ENCODE results near the gene ACKR3. TPM values are rescaled to one million over a fixed set of nuclear protein-coding genes. Genes with fewer than 3 reads are reported as not detected.

ACKR3 gene
- total RNA-seq, 2 experiments from 2014 or later, result 0.61 to 0.74 TPM

DNA sequence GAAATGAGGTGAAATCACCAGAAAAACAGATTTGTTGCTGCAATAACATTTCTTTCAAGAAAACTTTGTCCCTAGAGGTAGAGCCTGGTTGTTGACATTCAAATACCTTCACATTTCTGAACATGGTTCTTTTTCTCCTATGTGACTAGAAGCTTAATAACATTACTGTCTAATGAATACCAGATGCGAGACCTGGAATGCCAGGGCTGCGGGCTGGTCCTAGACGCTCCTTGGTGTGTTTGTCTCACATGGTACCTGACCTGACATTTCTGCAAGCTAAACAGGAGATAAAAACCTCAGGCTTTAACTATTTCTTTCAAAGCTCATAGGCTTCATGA, 38.5 kb downstream of the ACKR3 start:
- intact Hi-C loops (cut with DNase I, micrococcal nuclease), result no loop called here
- no peaks in the 10 kb centered on the region for H3K4me1 Mint-ChIP-seq (ENCODE audit: low read depth)
- ChIA-PET POLR2A (no interaction called here), CTCF (no interaction called here)
- H3K27ac Mint-ChIP-seq, result no peak overlapping the region
- no peaks in the 10 kb centered on the region for H3K36me3 Mint-ChIP-seq (ENCODE audit: low read depth)
- no peak overlapping the region for H3K27ac ChIP-seq (ENCODE audit: low read depth in 1 of 2, low read length in 2 of 2)
- no peaks in the 10 kb centered on the region for H3K9me3 Mint-ChIP-seq
- DNase-seq (no peak), ATAC-seq (ENCODE audit: poor library complexity) (no peak)
- no peak overlapping the region for H3K4me3 Mint-ChIP-seq
- TF ChIP-seq, protein P1, sequence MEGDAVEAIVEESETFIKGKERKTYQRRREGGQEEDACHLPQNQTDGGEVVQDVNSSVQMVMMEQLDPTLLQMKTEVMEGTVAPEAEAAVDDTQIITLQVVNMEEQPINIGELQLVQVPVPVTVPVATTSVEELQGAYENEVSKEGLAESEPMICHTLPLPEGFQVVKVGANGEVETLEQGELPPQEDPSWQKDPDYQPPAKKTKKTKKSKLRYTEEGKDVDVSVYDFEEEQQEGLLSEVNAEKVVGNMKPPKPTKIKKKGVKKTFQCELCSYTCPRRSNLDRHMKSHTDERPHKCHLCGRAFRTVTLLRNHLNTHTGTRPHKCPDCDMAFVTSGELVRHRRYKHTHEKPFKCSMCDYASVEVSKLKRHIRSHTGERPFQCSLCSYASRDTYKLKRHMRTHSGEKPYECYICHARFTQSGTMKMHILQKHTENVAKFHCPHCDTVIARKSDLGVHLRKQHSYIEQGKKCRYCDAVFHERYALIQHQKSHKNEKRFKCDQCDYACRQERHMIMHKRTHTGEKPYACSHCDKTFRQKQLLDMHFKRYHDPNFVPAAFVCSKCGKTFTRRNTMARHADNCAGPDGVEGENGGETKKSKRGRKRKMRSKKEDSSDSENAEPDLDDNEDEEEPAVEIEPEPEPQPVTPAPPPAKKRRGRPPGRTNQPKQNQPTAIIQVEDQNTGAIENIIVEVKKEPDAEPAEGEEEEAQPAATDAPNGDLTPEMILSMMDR (IDR thresholded peaks at IDR 0.05), result no peak
- no peaks in the 10 kb centered on the region for H3K9me3 ChIP-seq (ENCODE audit: control insufficient read depth in 1 of 2, insufficient read depth in 1 of 2, low read length in 2 of 2)
- H3K27me3 ChIP-seq (ENCODE audit: control insufficient read depth in 1 of 2, insufficient read depth in 2 of 2, low read length in 2 of 2), result no peaks in the 10 kb centered on the region
- H3K4me3 ChIP-seq (ENCODE audit: low read length), result no peak overlapping the region
- H3K36me3 ChIP-seq (ENCODE audit: insufficient read depth, low read length), result no peaks in the 10 kb centered on the region
- peaks cover 2% of the 10 kb centered on the region for H3K4me1 ChIP-seq (ENCODE audit: insufficient read depth, low read length)
- H3K27me3 Mint-ChIP-seq, result peaks cover 39% of the 10 kb centered on the region

DNA sequence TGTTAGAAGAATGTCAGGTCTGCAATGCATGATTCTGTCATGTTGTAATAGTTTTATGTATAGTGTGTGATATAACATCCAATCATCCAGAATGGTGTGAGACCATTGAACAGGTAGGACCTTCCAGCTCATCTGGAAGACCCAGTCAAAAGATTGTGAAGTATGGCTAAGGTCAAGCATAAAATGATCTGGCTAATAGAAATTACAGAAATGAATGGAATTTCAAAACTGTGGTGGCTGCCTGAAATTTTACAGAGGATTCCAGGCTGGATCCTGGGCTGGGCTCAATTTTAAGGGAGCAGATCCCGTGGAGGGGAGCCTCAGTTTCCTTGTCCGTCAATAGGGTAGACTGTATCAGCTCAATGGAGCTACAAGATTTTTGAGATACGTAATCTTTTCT, 39.1 kb downstream of the ACKR3 start:
- Mint-ChIP-seq H3K4me1 (ENCODE audit: low read depth) (no peaks in the 10 kb centered on the region), H3K4me3 (no peak overlapping the region), H3K27me3 (peaks cover 39% of the 10 kb centered on the region), H3K9me3 (no peaks in the 10 kb centered on the region), H3K36me3 (ENCODE audit: low read depth) (no peaks in the 10 kb centered on the region), H3K27ac (no peak overlapping the region)
- ChIA-PET POLR2A (no interaction called here), CTCF (no interaction called here)
- intact Hi-C loops (cut with DNase I, micrococcal nuclease), result no loop called here
- TF ChIP-seq, protein P1 (IDR thresholded peaks at IDR 0.05), result no peak
- ATAC-seq (ENCODE audit: poor library complexity) (no peak), DNase-seq (no peak)
- Histone ChIP-seq H3K4me3 (ENCODE audit: low read length) (no peak overlapping the region), H3K27ac (ENCODE audit: low read depth in 1 of 2, low read length in 2 of 2) (no peak overlapping the region), H3K4me1 (ENCODE audit: insufficient read depth, low read length) (peaks cover 2% of the 10 kb centered on the region), H3K9me3 (ENCODE audit: control insufficient read depth in 1 of 2, insufficient read depth in 1 of 2, low read length in 2 of 2) (no peaks in the 10 kb centered on the region), H3K27me3 (ENCODE audit: control insufficient read depth in 1 of 2, insufficient read depth in 2 of 2, low read length in 2 of 2) (no peaks in the 10 kb centered on the region), H3K36me3 (ENCODE audit: insufficient read depth, low read length) (no peaks in the 10 kb centered on the region)

- peaks cover 15% of the 10 kb centered on the region for H3K27me3 Mint-ChIP-seq
Observed at GRCh38 chr2:236610991-236611821, 41.6 kb downstream of the ACKR3 start.

More at GRCh38 chr2:236610991-236611821, 41.6 kb downstream of the ACKR3 start:
- H3K27ac Mint-ChIP-seq, result no peak overlapping the region
- no peaks in the 10 kb centered on the region for H3K4me1 ChIP-seq (ENCODE audit: insufficient read depth, low read length)
- TF ChIP-seq, protein P1 (IDR thresholded peaks at IDR 0.05), result no peak
- no peak overlapping the region for H3K4me3 Mint-ChIP-seq
- CTCF ChIA-PET, result interaction anchor here (1.0 kb wide), 1 partner anchor 99 kb away, joined by 3 read pairs; no protein-coding TSS in a partner anchor
- intact Hi-C loops (cut with DNase I, micrococcal nuclease), result no loop called here
- H3K4me1 Mint-ChIP-seq (ENCODE audit: low read depth), result no peaks in the 10 kb centered on the region
- no peak overlapping the region for H3K27ac ChIP-seq (ENCODE audit: low read depth in 1 of 2, low read length in 2 of 2)
- POLR2A ChIA-PET, result no interaction called here
- H3K27me3 ChIP-seq (ENCODE audit: control insufficient read depth in 1 of 2, insufficient read depth in 2 of 2, low read length in 2 of 2), result no peaks in the 10 kb centered on the region
- DNase-seq, result no peak
- no peak overlapping the region for H3K4me3 ChIP-seq (ENCODE audit: low read length)
- H3K9me3 Mint-ChIP-seq, result no peaks in the 10 kb centered on the region
- ATAC-seq (ENCODE audit: poor library complexity), result no peak
- H3K9me3 ChIP-seq (ENCODE audit: control insufficient read depth in 1 of 2, insufficient read depth in 1 of 2, low read length in 2 of 2), result no peaks in the 10 kb centered on the region
- H3K36me3 ChIP-seq (ENCODE audit: insufficient read depth, low read length), result no peaks in the 10 kb centered on the region
- no peaks in the 10 kb centered on the region for H3K36me3 Mint-ChIP-seq (ENCODE audit: low read depth)
